22Rv1 (cell line): ENCODE data around the gene COMMD8.

Source experiments
- CTCF ChIP-seq: fragments of 450-650 bp; IDR thresholded peaks from 2 replicates; pipeline ENCODE4 v1.5.1; 2017; ENCODE audit warnings: mild to moderate bottlenecking
- ZFX ChIP-seq: fragments of 450-650 bp; IDR thresholded peaks from 2 replicates; pipeline ENCODE4 v1.6.1; 2017; ENCODE audit warnings: antibody characterized with exemption, borderline replicate concordance

GRCh38 chr4:47490550-47490949 is 27.0 kb upstream of the COMMD8 start:
- TF ChIP-seq CTCF (peak; percentile 68), ZFX (no peak)
